GM18909 (cell line): ENCODE measurements around the gene RHOBTB1.

Source experiments
- ATAC-seq: cut with Tn5 transposase; IDR thresholded peaks from one replicate; pipeline ENCODE4 v1.9.1; 2021; ENCODE audit warnings: mild to moderate bottlenecking; ENCODE audit not compliant: unreplicated experiment, poor library complexity

Gene RHOBTB1

DNA sequence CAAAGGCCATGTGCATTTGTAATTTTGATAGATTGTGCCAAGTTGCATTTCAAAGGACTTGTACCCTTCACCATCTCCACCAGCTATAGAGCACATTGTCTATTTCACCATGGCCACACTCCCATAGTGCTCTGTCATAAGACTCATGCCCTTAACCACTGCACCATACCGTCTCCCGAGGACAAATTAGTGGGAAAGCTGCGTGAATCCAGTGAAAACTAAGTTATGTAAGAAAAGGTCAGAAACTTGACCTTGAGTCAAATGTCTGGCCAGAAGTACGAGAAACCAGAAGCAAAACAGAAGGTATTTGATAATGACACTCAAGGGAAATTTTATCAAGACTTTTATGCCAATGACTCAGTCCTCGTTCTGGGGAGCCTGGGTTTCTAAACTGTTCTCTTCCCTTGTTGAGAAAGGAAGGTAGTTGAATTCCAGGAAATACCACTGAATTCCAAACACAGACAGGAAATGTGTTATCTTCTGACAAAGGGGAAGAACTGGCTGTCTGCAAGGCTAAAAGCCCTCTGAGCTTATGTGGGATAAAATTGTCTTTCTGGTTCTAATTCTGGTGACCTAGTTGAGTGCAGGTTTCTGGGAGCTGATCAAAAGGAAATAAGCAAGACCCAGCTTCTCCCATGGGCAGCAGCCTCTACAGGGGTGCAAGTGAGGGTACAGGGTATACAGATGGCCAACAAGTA, 116.0 kb downstream of the RHOBTB1 start:
- no peak for ATAC-seq

DNA sequence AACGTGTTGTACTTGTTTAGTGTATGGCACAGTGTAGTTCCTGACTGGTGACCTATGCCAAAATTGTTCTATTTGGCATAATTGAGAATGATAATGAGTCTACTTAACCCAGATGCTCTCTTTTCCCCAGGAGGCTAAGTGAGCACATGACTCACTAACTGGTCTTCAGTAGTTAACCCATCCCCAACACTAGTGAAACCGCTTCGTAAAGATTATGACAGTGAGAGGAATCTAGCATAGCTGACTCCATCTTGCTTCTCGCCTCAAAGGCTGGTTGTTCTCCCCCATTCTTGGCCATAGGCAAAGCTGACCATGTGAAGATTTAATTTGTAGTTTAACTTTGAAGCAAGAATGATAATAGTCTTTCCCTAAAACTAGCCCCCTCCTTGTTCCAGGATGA, 118.5 kb downstream of the RHOBTB1 start:
- ATAC-seq, result no peak

GRCh38 chr10:60823324-60823723, 120.7 kb downstream of the RHOBTB1 start:
- no peak for ATAC-seq

- ATAC-seq, result no peak
Measured at GRCh38 chr10:60822809-60823208, 121.2 kb downstream of the RHOBTB1 start.

DNA sequence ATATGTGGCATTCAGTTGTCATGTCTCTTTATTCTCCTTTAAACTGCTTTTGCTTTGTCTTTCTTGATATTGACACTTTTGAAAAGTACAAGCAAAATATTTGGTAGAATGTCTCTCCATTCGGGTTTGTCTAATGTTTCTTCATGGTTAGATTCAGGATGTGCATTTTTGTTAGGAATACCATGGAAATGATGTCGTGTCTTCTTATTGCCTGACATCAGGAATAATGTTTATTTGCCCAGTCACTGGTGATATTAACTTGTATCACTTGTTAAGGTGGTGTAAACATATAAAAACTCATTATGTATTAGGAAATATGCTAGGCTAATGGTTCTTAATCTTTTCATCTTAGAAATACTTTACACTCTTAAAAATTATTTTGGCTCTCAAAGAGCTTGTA, 122.3 kb downstream of the RHOBTB1 start:
- no peak for ATAC-seq

DNA sequence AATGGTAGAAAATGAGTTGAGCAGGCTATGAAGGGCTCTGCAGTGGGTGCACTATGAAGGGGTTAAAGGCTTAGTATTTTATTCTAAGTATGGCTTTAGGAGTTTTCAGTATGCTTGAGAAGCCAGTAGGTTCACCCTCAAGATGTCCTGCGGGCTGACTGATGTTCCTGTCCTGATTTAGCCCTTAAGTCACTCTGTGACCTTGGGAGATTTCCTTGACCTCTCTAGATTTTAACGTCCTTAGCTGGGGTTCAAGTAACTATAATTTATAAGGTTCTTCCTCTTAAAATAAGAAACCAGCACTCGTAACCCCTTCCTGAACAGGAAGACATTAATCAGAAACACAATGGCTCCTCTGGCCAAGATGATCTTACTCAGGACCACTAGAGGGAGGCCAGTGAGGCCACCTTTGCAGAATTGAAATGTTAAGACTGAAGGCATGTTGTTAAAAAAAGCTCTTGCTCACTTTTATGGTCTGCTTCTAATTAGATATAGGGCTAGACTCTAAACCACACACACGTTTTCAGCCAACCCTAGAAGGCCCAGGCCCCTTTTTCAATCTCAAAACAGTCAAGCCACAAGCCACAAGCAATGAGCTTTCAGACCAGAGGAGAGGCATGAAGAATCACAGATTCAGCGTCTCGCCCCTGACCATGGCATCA, 123.8 kb downstream of the RHOBTB1 start:
- peak; percentile 66 for ATAC-seq
